Measurements from ENCODE around the gene VWA5B1. TPM values are rescaled to one million over a fixed set of nuclear protein-coding genes. Genes with fewer than 3 reads are reported as not detected.

Gene VWA5B1
- total RNA-seq, 1 donor from 2014 or later, result not detected

DNA sequence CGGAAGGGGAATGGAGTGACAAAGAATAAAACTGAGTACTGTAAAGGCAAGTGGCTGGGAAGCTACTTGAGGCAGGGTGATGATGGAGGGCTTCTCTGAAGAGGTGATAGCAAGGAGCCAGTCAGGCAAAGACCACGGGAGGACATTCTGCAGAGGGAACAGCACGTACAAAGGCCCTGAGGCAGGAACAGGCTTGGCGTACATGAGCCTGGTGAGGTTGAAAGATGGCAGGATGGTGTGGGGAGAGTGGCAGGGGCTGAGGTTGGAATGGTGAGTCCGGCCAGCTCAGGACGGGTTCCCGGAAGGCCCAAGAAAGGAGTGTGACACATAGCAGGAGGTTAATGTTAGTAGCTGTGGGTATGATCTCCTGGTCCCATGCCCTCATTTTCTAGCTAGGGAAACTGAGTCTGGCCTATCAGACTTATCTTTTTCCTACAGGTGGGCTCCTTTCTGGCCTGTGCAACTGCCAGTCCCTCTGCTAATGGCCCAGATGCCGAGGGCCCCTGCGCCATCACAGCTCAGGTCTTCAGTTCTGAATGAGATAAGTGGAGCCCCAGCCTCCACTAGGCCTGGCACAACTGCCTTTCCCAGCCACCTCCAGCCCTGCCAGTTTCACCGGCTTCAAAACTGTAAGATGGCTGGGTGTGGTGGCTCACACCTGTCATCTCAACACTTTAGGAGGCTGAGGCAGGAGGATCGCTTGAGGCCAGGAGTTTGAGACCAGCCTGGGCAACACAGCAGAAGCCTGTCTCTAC lies 87.0 kb downstream of the VWA5B1 start:
- intact Hi-C loops (cut with micrococcal nuclease), result loop anchor here (1.0 kb wide), 1 partner anchor 116 kb away; no protein-coding TSS in a partner anchor
- Mint-ChIP-seq H3K9me3 (no peaks in the 10 kb centered on the region), H3K36me3 (ENCODE audit: low read depth) (no peaks in the 10 kb centered on the region), H3K4me3 (no peak overlapping the region), H3K27me3 (peaks cover 17% of the 10 kb centered on the region), H3K27ac (no peak overlapping the region), H3K4me1 (peaks cover 17% of the 10 kb centered on the region)
- POLR2A ChIA-PET, result no interaction called here
- CTCF ChIA-PET, result interaction anchor here (0.6 to 2.7 kb wide), 2 partner anchors 52 to 113 kb away, joined by 3 to 7 read pairs; no protein-coding TSS in a partner anchor
- no peak for ATAC-seq (ENCODE audit: low read depth)
- DNase-seq, result no peak
- TF ChIP-seq, protein P1, sequence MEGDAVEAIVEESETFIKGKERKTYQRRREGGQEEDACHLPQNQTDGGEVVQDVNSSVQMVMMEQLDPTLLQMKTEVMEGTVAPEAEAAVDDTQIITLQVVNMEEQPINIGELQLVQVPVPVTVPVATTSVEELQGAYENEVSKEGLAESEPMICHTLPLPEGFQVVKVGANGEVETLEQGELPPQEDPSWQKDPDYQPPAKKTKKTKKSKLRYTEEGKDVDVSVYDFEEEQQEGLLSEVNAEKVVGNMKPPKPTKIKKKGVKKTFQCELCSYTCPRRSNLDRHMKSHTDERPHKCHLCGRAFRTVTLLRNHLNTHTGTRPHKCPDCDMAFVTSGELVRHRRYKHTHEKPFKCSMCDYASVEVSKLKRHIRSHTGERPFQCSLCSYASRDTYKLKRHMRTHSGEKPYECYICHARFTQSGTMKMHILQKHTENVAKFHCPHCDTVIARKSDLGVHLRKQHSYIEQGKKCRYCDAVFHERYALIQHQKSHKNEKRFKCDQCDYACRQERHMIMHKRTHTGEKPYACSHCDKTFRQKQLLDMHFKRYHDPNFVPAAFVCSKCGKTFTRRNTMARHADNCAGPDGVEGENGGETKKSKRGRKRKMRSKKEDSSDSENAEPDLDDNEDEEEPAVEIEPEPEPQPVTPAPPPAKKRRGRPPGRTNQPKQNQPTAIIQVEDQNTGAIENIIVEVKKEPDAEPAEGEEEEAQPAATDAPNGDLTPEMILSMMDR (IDR thresholded peaks at IDR 0.05), result no peak

DNA sequence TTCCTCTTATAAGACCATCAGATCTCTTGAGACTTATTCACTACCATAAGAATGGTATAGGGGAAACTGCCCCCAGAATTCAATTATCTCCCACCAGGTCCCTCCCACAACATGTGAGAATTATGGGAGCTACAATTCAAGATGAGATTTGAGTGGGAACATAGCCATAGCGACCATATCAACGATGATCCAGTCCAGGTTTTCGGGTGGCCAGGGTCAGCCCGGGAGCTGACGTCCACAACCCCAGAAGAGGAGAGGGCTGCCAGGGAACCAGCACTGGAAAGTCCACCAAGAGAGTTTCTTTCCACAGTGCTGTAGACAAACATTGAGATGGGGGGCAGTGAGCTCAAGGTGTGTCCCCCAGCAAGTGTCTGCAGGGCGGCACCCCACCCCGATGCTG lies 88.4 kb downstream of the VWA5B1 start:
- ChIA-PET CTCF (no interaction called here), POLR2A (no interaction called here)
- Mint-ChIP-seq H3K4me1 (peaks cover 14% of the 10 kb centered on the region), H3K9me3 (no peaks in the 10 kb centered on the region), H3K36me3 (ENCODE audit: low read depth) (no peaks in the 10 kb centered on the region), H3K4me3 (no peak overlapping the region), H3K27ac (no peak overlapping the region), H3K27me3 (peaks cover 21% of the 10 kb centered on the region)
- DNase-seq (no peak), ATAC-seq (ENCODE audit: low read depth) (no peak)
- intact Hi-C loops (cut with micrococcal nuclease), result no loop called here
- TF ChIP-seq, protein P1 (IDR thresholded peaks at IDR 0.05), result no peak

DNA sequence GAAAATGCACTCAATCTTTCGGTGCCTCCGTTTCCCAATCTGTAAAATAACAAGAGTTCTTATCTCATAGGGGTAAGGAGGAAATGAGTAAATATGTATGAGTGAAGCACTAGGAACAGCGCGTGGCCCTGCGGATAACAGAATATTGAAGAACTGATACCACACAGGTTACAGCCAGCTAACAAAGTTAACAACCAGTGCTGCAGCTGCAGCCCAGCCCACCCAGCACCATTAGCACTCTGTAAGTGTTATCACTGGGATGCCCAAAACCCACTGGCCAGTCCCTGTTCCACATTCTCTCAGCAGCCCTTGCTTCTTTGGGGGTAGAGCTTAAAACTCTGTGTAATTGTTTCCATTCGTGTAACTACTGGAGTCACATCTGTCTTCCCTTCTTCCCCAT lies 89.5 kb downstream of the VWA5B1 start:
- DNase-seq (no peak), ATAC-seq (ENCODE audit: low read depth) (peak; percentile 20)
- no peaks in the 10 kb centered on the region for H3K36me3 Mint-ChIP-seq (ENCODE audit: low read depth)
- TF ChIP-seq, protein P1 (IDR thresholded peaks at IDR 0.05), result no peak
- POLR2A ChIA-PET, result no interaction called here
- intact Hi-C loops (cut with micrococcal nuclease), result no loop called here
- no peak overlapping the region for H3K4me3 Mint-ChIP-seq
- peaks cover 14% of the 10 kb centered on the region for H3K4me1 Mint-ChIP-seq
- no peaks in the 10 kb centered on the region for H3K9me3 Mint-ChIP-seq
- peak overlapping the region; percentile 18 for H3K27ac Mint-ChIP-seq
- peaks cover 29% of the 10 kb centered on the region for H3K27me3 Mint-ChIP-seq
- CTCF ChIA-PET, result interaction anchor here (0.9 kb wide), 2 partner anchors 113 to 147 kb away, joined by 3 read pairs; no protein-coding TSS in a partner anchor

DNA sequence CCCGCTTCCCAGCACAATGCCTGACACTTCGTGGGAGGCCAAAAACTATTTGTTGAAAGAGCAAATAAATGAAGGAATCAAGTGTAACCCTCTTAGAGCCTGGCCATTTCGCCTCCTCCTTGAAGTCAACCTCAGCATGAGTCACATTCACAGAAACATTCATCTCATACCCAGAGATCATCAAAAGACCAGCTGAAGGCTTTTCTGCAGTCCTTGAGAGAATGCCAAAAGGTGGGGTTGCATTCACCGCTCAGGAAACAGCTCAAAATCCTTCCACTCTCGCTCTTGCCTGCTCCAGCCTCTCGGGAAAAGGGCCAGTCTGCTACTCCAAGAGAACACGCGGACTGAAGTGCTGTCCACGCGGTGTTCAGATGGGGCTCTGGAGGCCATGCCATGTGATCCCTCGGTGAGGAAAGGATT lies 90.0 kb downstream of the VWA5B1 start:
- H3K36me3 Mint-ChIP-seq (ENCODE audit: low read depth), result no peaks in the 10 kb centered on the region
- POLR2A ChIA-PET, result no interaction called here
- intact Hi-C loops (cut with micrococcal nuclease), result no loop called here
- peaks cover 19% of the 10 kb centered on the region for H3K4me1 Mint-ChIP-seq
- H3K27me3 Mint-ChIP-seq, result peaks cover 32% of the 10 kb centered on the region
- TF ChIP-seq, protein P1 (IDR thresholded peaks at IDR 0.05), result no peak
- no peak for DNase-seq
- no peaks in the 10 kb centered on the region for H3K9me3 Mint-ChIP-seq
- peak overlapping the region; percentile 18 for H3K27ac Mint-ChIP-seq
- ATAC-seq (ENCODE audit: low read depth), result peak; percentile 14
- H3K4me3 Mint-ChIP-seq, result no peak overlapping the region
- CTCF ChIA-PET, result interaction anchor here (0.9 kb wide), 2 partner anchors 113 to 147 kb away, joined by 3 read pairs; no protein-coding TSS in a partner anchor

DNA sequence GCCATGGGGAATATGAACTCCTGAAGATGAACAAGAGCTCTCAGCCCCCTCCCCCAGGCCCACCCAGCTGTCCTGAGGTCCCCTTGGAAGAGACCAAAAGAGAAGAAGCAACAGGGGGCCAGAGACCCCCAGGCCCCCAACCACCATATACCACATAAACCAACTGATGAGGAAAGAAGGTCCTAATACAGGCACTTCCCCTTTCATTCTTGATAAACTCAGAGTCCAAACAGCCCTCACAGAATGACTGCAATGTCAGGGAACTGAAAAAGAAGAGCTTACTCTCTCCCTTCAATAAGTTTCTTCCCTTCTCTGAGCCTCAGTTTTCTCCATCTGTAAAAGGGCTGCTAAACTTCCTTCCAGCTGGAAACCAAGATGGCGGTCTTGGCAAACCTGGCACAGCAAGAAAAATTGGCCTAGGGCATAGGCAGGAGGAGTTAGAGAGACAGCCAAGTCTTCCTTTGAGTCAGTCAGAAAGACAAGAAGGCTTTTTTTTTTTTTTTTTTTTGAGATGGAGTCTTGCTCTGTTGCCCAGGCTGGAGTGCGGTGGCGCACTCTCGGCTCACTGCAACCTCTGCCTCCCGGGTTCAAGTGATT lies 90.5 kb downstream of the VWA5B1 start:
- H3K36me3 Mint-ChIP-seq (ENCODE audit: low read depth), result no peaks in the 10 kb centered on the region
- ChIA-PET POLR2A (no interaction called here), CTCF (interaction anchor here (0.9 kb wide), 1 partner anchor 148 kb away, joined by 3 read pairs; no protein-coding TSS in a partner anchor)
- no peak overlapping the region for H3K4me3 Mint-ChIP-seq
- no peaks in the 10 kb centered on the region for H3K9me3 Mint-ChIP-seq
- intact Hi-C loops (cut with micrococcal nuclease), result no loop called here
- TF ChIP-seq, protein P1 (IDR thresholded peaks at IDR 0.05), result no peak
- peaks cover 19% of the 10 kb centered on the region for H3K4me1 Mint-ChIP-seq
- ATAC-seq (ENCODE audit: low read depth) (peak; percentile 58), DNase-seq (no peak)
- H3K27me3 Mint-ChIP-seq, result peaks cover 32% of the 10 kb centered on the region
- H3K27ac Mint-ChIP-seq, result peak overlapping the region; percentile 33

All from activated B cell treated with CpG ODN at 0.5 μM for 24 hours (primary cell).